IMR-90 (cell line): ENCODE data around the gene FCRLA. TPM values are rescaled to one million over a fixed set of nuclear protein-coding genes. Genes with fewer than 3 reads are reported as not detected.

Source experiments
- ATAC-seq: fragments of 200-7000 bp; cut with Tn5 transposase; 2 replicates; pipeline ENCODE4 v1.9.1; 2020; ENCODE audit warnings: low read depth, mild to moderate bottlenecking, moderate library complexity
- BruUV-seq: library from RNA; stranded (reverse); fragments of 400-500 nt; replicated peaks from 2 replicates; lab custom pipeline; 2021; lab: Mats Ljungman, UMichigan
- CTCF ChIA-PET: fragments of 300-600 bp; formaldehyde crosslinking; extraction: SDS; loops from one replicate; lab custom pipeline; 2021; ENCODE audit warnings: antibody characterized with exemption; lab: Yijun Ruan, JAX
- POLR2A ChIA-PET: fragments of 300-600 bp; sonication (Branson Sonifier 250); formaldehyde crosslinking; loops from one replicate; lab custom pipeline; 2022; ENCODE audit warnings: antibody characterized with exemption; ENCODE audit not compliant: unreplicated experiment; lab: Charles Lee
- DNase-seq: peaks from one replicate; pipeline ENCODE4 v3.0.0; 2013
- H2AFZ ChIP-seq: replicated peaks from 2 replicates; pipeline ENCODE3; 2013; ENCODE audit warnings: low read length, mild to moderate bottlenecking; ENCODE audit not compliant: poor library complexity
- H2AK5ac ChIP-seq: 2 replicates; pipeline ENCODE4 v1.6.1; 2013; ENCODE audit warnings: low read depth, low read length, inconsistent platforms
- H2AK9ac ChIP-seq: replicated peaks from 2 replicates; pipeline ENCODE3; 2013; ENCODE audit warnings: mild to moderate bottlenecking, low read depth, low read length, moderate library complexity; ENCODE audit not compliant: poor library complexity
- H2BK120ac ChIP-seq: 2 replicates; pipeline ENCODE4 v1.6.1; 2013; ENCODE audit warnings: low read depth, low read length, inconsistent platforms
- H2BK15ac ChIP-seq: 3 replicates; pipeline ENCODE4 v1.6.1; 2013; ENCODE audit warnings: low read depth, low read length, inconsistent platforms
- H2BK20ac ChIP-seq: 2 replicates; pipeline ENCODE4 v1.6.1; 2013; ENCODE audit warnings: low read depth, mild to moderate bottlenecking, inconsistent platforms, low read length, moderate library complexity
- H2BK5ac ChIP-seq: 2 replicates; pipeline ENCODE4 v1.6.1; 2013; ENCODE audit warnings: mild to moderate bottlenecking, low read depth, low read length, inconsistent platforms; ENCODE audit not compliant: poor library complexity, severe bottlenecking
- H3K14ac ChIP-seq: replicated peaks from 2 replicates; pipeline ENCODE4 v1.6.1; 2013; ENCODE audit warnings: low read depth, low read length, inconsistent platforms
- H3K18ac ChIP-seq: 2 replicates; pipeline ENCODE4 v1.6.1; 2013; ENCODE audit warnings: low read depth, low read length, control low read depth
- H3K23ac ChIP-seq: 2 replicates; pipeline ENCODE4 v1.6.1; 2013; ENCODE audit warnings: low read depth, low read length, inconsistent platforms
- H3K27ac ChIP-seq: 2 replicates; pipeline ENCODE4 v1.5.1; 2013; ENCODE audit warnings: mild to moderate bottlenecking, control low read depth, low read length; ENCODE audit not compliant: insufficient read depth
- H3K27me3 ChIP-seq: 2 replicates; pipeline ENCODE4 v1.6.1; 2013; ENCODE audit warnings: low read length; ENCODE audit not compliant: control insufficient read depth, insufficient read depth
- H3K36me3 ChIP-seq: 2 replicates; pipeline ENCODE4 v1.6.1; 2013; ENCODE audit warnings: low read length, mixed read lengths; ENCODE audit not compliant: control insufficient read depth, insufficient read depth
- H3K4ac ChIP-seq: 2 replicates; pipeline ENCODE4 v1.6.1; 2013; ENCODE audit warnings: low read depth, low read length, inconsistent platforms
- H3K4me1 ChIP-seq: 2 replicates; pipeline ENCODE4 v1.6.1; 2013; ENCODE audit warnings: low read length, mixed read lengths; ENCODE audit not compliant: control insufficient read depth, insufficient read depth
- H3K4me2 ChIP-seq: 2 replicates; pipeline ENCODE4 v1.6.1; 2013; ENCODE audit warnings: low read depth, mild to moderate bottlenecking, control low read depth, low read length, moderate library complexity
- H3K4me3 ChIP-seq: 2 replicates; pipeline ENCODE4 v1.5.1; 2013; ENCODE audit warnings: low read depth, mild to moderate bottlenecking, control low read depth, low read length, moderate library complexity; ENCODE audit not compliant: insufficient read depth
- H3K56ac ChIP-seq: 2 replicates; pipeline ENCODE4 v1.6.1; 2013; ENCODE audit warnings: low read length, inconsistent platforms; ENCODE audit not compliant: insufficient read depth; ENCODE audit errors: extremely low read depth
- H3K79me1 ChIP-seq, 2 experiments: 2 replicates each; pipeline ENCODE4 v1.6.1; 2013; ENCODE audit warnings: low read length in 2 of 2, inconsistent platforms in 1 of 2, low read depth in 1 of 2
- H3K9ac ChIP-seq: 2 replicates; pipeline ENCODE4 v1.6.1; 2013; ENCODE audit warnings: low read depth, low read length, control low read depth
- H3K9me1 ChIP-seq: 2 replicates; pipeline ENCODE4 v1.6.1; 2013; ENCODE audit warnings: low read length, inconsistent platforms; ENCODE audit not compliant: insufficient read depth
- H3K9me3 ChIP-seq: 2 replicates; pipeline ENCODE4 v1.6.1; 2013; ENCODE audit warnings: low read length; ENCODE audit not compliant: control insufficient read depth, insufficient read depth
- H4K20me1 ChIP-seq: 2 replicates; pipeline ENCODE4 v1.6.1; 2013; ENCODE audit warnings: low read length, inconsistent platforms; ENCODE audit not compliant: insufficient read depth
- H4K5ac ChIP-seq: 2 replicates; pipeline ENCODE4 v1.6.1; 2013; ENCODE audit warnings: mild to moderate bottlenecking, low read depth, low read length, control low read depth
- H4K8ac ChIP-seq, 2 experiments: 2 replicates each; pipeline ENCODE4 v1.6.1; 2013; ENCODE audit warnings: low read depth in 2 of 2, low read length in 2 of 2, control low read depth in 1 of 2, inconsistent platforms in 1 of 2
- H4K91ac ChIP-seq: 2 replicates; pipeline ENCODE4 v1.6.1; 2013; ENCODE audit warnings: low read depth, low read length, inconsistent platforms; ENCODE audit not compliant: insufficient read depth
- BHLHE40 ChIP-seq: fragments of 150-350 bp; IDR thresholded peaks from 2 replicates; pipeline ENCODE4 v1.6.1; 2016; ENCODE audit warnings: mild to moderate bottlenecking, low read depth, low read length
- MAZ ChIP-seq: IDR thresholded peaks from 2 replicates; pipeline ENCODE4 v1.6.1; 2012; ENCODE audit warnings: low read depth, mild to moderate bottlenecking, low read length, improper control_type of control experiment, moderate library complexity, borderline replicate concordance
- MXI1 ChIP-seq: IDR thresholded peaks from 2 replicates; pipeline ENCODE4 v1.6.1; 2012; ENCODE audit warnings: low read depth, mild to moderate bottlenecking, low read length, moderate library complexity, borderline replicate concordance
- POLR2A ChIP-seq: IDR thresholded peaks from 2 replicates; pipeline ENCODE4 v1.6.1; 2012; ENCODE audit warnings: mild to moderate bottlenecking, low read depth, low read length
- RAD21 ChIP-seq: IDR thresholded peaks from 2 replicates; pipeline ENCODE4 v1.6.1; 2012; ENCODE audit warnings: low read length, improper control_type of control experiment
- WGBS, 2 experiments: methylation state at CpG; one replicate each; pipeline versions ENCODE4 v1.1.5 to v1.1.7; 2013; ENCODE audit warnings: missing lambda C conversion rate in 2 of 2; ENCODE audit not compliant: insufficient read length in 1 of 2; ENCODE audit errors: extremely low coverage in 2 of 2; 5-methylcytosine and 5-hydroxymethylcytosine counted together
- dilution Hi-C: fragments of 300-500 bp; cut with HindIII; formaldehyde crosslinking; loops from one replicate; pipeline ENCODE4 v1.14.3; 2018; ENCODE audit warnings: low sequenced_read_pairs; ENCODE audit not compliant: unreplicated experiment
- in situ Hi-C: fragments of 300-500 bp; cut with MboI; formaldehyde crosslinking; loops from 3 replicates; pipeline ENCODE4 v1.14.3; 2019; ENCODE audit warnings: low sequenced_read_pairs, inconsistent platforms, mixed read lengths
- intact Hi-C: fragments of 100-400 bp; cut with micrococcal nuclease; formaldehyde crosslinking; loops from 2 replicates; pipeline ENCODE4 v1.10.0; 2022
- polyA plus RNA-seq, 3 experiments: library from polyadenylated mRNA; depleted of rRNA; stranded (reverse); fragments of >200 nt; gene quantifications; 2 replicates each; pipeline ENCODE4 v1.2.3, GENCODE V29; 2012; ENCODE audit warnings: low replicate concordance in 1 of 3
- total RNA-seq: library from RNA; depleted of rRNA; stranded (reverse); fragments of >200 nt; gene quantifications from 2 replicates; pipeline ENCODE4 v1.2.3, GENCODE V29; 2012

FCRLA gene
- total and polyA plus RNA-seq, 2 of the 4 experiments (the other 2 are of a cell fraction) = 0.36 TPM

DNA sequence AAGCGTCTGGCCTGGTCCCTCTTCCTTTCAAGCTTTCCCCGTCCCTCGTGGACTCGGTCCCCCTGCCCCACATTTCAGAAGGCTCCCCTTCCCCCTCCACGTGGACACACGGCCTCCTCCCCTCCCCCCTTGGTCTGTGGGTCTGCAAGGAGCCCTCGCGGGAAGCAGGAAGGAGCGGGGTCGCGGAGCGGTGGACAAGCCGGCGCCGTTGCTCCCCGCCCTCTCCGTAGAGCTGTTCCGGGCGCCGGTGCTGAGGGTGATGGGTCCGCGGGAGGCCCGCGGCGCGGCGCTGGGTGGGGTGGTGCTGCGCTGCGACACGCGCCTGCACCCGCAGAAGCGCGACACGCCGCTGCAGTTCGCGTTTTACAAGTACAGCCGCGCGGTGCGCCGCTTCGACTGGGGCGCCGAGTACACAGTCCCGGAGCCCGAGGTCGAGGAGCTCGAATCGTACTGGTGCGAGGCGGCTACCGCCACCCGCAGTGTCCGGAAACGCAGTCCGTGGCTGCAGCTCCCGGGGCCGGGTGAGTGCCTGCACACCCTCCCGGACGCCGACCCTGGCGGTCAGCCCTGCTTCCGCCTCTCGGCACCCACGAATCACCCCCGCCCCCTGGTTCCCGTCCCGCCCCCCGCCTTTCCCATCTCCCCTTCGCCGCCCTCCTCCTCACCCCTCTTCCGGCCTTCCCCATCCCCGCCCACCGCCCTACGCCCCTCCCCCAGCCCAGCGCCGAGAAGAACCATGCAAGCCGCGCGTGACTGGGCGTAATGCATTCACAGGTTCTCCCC is 19.6 kb downstream of the FCRLA start (continued):
- TF ChIP-seq BHLHE40 (peak; percentile 74), MAZ (peak; percentile 14; the same call in 1 of the 2 replicates)

- no peaks in the 10 kb centered on the region for H3K9me3 ChIP-seq
- no peak overlapping the region for H2BK20ac ChIP-seq
- H3K79me1 ChIP-seq = peaks cover 3 to 13% of the 10 kb centered on the region in 2 experiments; a peak in 1 of 4 replicates
- no peaks in the 10 kb centered on the region for H3K27me3 ChIP-seq
- peak overlapping the region; percentile 53; the same call in 1 of the 2 replicates for H4K5ac ChIP-seq
- H3K27ac ChIP-seq = peak overlapping the region; percentile 82
- peak overlapping the region; percentile 75; the same call in 1 of the 2 replicates for H3K23ac ChIP-seq
- peak overlapping the region; percentile 65 to 68 for H4K8ac ChIP-seq
- peak; percentile 0; the same call in 1 of the 2 replicates for ATAC-seq
- CTCF ChIA-PET = interaction anchor here (0.7 to 2.0 kb wide), 3 partner anchors 12 to 556 kb away, joined by 3 to 8 read pairs (median 6); no protein-coding TSS in a partner anchor
- peaks cover 3% of the 10 kb centered on the region; the same call in 1 of the 2 replicates for H3K4me1 ChIP-seq
- in situ Hi-C loops (loop anchor here (25.0 kb wide), 1 partner anchor 90 kb away; the partner anchor contains the start of gene FCGR3B), intact Hi-C loops (no loop called here), dilution Hi-C loops (no loop called here)
- peak overlapping the region; percentile 68 for H3K4me2 ChIP-seq
- DNase-seq = peak; percentile 84
- H2AK5ac ChIP-seq = peak overlapping the region; percentile 51
- H3K4ac ChIP-seq = peak overlapping the region; percentile 65
- WGBS, 2 experiments = 2% methylated on average over 12 of the region's 38 CpGs; no CpG with 5 or more reads in 1 of the 2 experiments
- peak overlapping the region; percentile 92 for H2AK9ac ChIP-seq
- POLR2A ChIA-PET = interaction anchor here (0.7 kb wide), 1 partner anchor 197 kb away, joined by 4 read pairs; no protein-coding TSS in a partner anchor
- peak overlapping the region; percentile 96 for H2AFZ ChIP-seq
- H3K36me3 ChIP-seq = no peaks in the 10 kb centered on the region
- peak overlapping the region; percentile 98 for H3K4me3 ChIP-seq
- H3K9me1 ChIP-seq = peaks cover 13% of the 10 kb centered on the region; the same call in 1 of the 2 replicates
- peak overlapping the region; percentile 65 for H2BK120ac ChIP-seq
- no peak overlapping the region for H2BK15ac ChIP-seq
- H4K20me1 ChIP-seq = no peaks in the 10 kb centered on the region
- H2BK5ac ChIP-seq = peak overlapping the region; percentile 61
- H3K9ac ChIP-seq = peak overlapping the region; percentile 74
- peak overlapping the region; percentile 26 for H3K14ac ChIP-seq
- no TSS peak for BruUV-seq
- peak overlapping the region; percentile 31; the same call in 1 of the 2 replicates for H4K91ac ChIP-seq
- peak; percentile 64 for TF ChIP-seq POLR2A
- no peak for TF ChIP-seq MXI1
- TF ChIP-seq BHLHE40 = peak; percentile 28; the same call in 1 of the 2 replicates
- TF ChIP-seq RAD21 = no peak
- H3K56ac ChIP-seq = peak overlapping the region; percentile 7
- H3K18ac ChIP-seq = peak overlapping the region; percentile 39; the same call in 1 of the 2 replicates
Measured at GRCh38 chr1:161727256-161727924, 20.4 kb downstream of the FCRLA start.
